SK-N-SH (cell line): ENCODE measurements around the gene HYAL3. TPM values are rescaled to one million over a fixed set of nuclear protein-coding genes. Genes with fewer than 3 reads are reported as not detected.

Source experiments
- CTCF ChIA-PET: fragments of 300-600, 350-600 bp; formaldehyde crosslinking; extraction: SDS; loops from one replicate; lab custom pipeline; 2021; lab: Yijun Ruan, JAX
- POLR2A ChIA-PET: fragments of 350-600 bp; sonication (Branson Sonifier 250); formaldehyde crosslinking; extraction: SDS; loops from one replicate; lab custom pipeline; 2020; ENCODE audit warnings: antibody characterized with exemption, inconsistent platforms; lab: Yijun Ruan, JAX
- DNase-seq: peaks from one replicate; pipeline ENCODE4 v3.0.0; 2012
- H2AFZ ChIP-seq: fragments of 200-600 bp; sonication (generic); 2 replicates; pipeline ENCODE4 v1.8.1; 2016; ENCODE audit warnings: antibody characterized with exemption, mild to moderate bottlenecking, low read depth
- H3F3A ChIP-seq: fragments of 200-600 bp; sonication (generic); replicated peaks from 2 replicates; pipeline ENCODE3; 2016; ENCODE audit warnings: antibody characterized with exemption, mild to moderate bottlenecking; ENCODE audit not compliant: insufficient read depth
- H3K27ac ChIP-seq, 2 experiments: fragments of 200-500 bp in 1 of 2; fragments of 200-600 bp in 1 of 2; sonication (Bioruptor generic) in 1 of 2; sonication (generic), shearing (Covaris generic) in 1 of 2; 2 replicates each; pipeline versions ENCODE4 v1.5.1 to v1.6.1; 2014 to 2016; ENCODE audit warnings: low read depth in 2 of 2, inconsistent platforms in 1 of 2, low read length in 1 of 2, mild to moderate bottlenecking in 1 of 2, mixed read lengths in 1 of 2
- H3K27me3 ChIP-seq: fragments of 200-600 bp; sonication (generic), shearing (Covaris generic); 2 replicates; pipeline ENCODE4 v1.6.1; 2016; ENCODE audit warnings: mixed run types; ENCODE audit not compliant: insufficient read depth
- H3K36me3 ChIP-seq, 2 experiments: fragments of 200-500 bp in 1 of 2; fragments of 200-600 bp in 1 of 2; sonication (Bioruptor generic) in 1 of 2; sonication (generic) in 1 of 2; replicated peaks in 1 of 2; 2 replicates each; pipeline versions ENCODE3 to v1.5.1; 2014 to 2016; ENCODE audit warnings: low read length in 1 of 2, mild to moderate bottlenecking in 1 of 2; ENCODE audit not compliant: insufficient read depth in 2 of 2, control insufficient read depth in 1 of 2
- H3K4me1 ChIP-seq, 2 experiments: fragments of 200-500 bp in 1 of 2; fragments of 200-600 bp in 1 of 2; sonication (Bioruptor generic) in 1 of 2; sonication (generic), shearing (Covaris generic) in 1 of 2; 2 replicates each; pipeline versions ENCODE4 v1.5.1 to v1.6.1; 2014 to 2016; ENCODE audit warnings: low read depth in 1 of 2, low read length in 1 of 2, mixed run types in 1 of 2; ENCODE audit not compliant: insufficient read depth in 2 of 2, control insufficient read depth in 1 of 2
- H3K4me2 ChIP-seq: fragments of 200-600 bp; sonication (generic), shearing (Covaris generic); 2 replicates; pipeline ENCODE4 v1.6.1; 2017; ENCODE audit warnings: mixed run types
- H3K4me3 ChIP-seq, 2 experiments: fragments of 200-500 bp in 1 of 2; fragments of 200-600 bp in 1 of 2; sonication (Bioruptor generic) in 1 of 2; sonication (generic), shearing (Covaris generic) in 1 of 2; 2 replicates each; pipeline versions ENCODE4 v1.5.1 to v1.8.1; 2014 to 2016; ENCODE audit warnings: low read depth in 2 of 2, inconsistent platforms in 1 of 2, low read length in 1 of 2, mild to moderate bottlenecking in 1 of 2, mixed read lengths in 1 of 2, moderate library complexity in 1 of 2
- H3K79me2 ChIP-seq: fragments of 200-600 bp; sonication (generic); 2 replicates; pipeline ENCODE4 v1.8.1; 2017; ENCODE audit warnings: mild to moderate bottlenecking; ENCODE audit not compliant: insufficient read depth
- H3K9ac ChIP-seq: fragments of 200-600 bp; sonication (generic); 2 replicates; pipeline ENCODE4 v1.6.1; 2017; ENCODE audit warnings: mixed run types
- H3K9me2 ChIP-seq: fragments of 200-600 bp; sonication (generic); 2 replicates; pipeline ENCODE4 v1.6.1; 2017; ENCODE audit warnings: mixed run types
- H3K9me3 ChIP-seq: fragments of 200-600 bp; sonication (generic); 2 replicates; pipeline ENCODE4 v1.6.1; 2017; ENCODE audit warnings: mixed run types, mild to moderate bottlenecking, moderate library complexity
- H4K20me1 ChIP-seq: fragments of 200-600 bp; sonication (generic); 2 replicates; pipeline ENCODE4 v1.6.1; 2017; ENCODE audit warnings: mild to moderate bottlenecking, mixed run types; ENCODE audit not compliant: insufficient read depth
- CHD2 ChIP-seq: fragments of 150-350 bp; IDR thresholded peaks from 2 replicates; pipeline ENCODE4 v1.6.1; 2018; ENCODE audit warnings: low read length; ENCODE audit not compliant: partially characterized antibody
- ELF1 ChIP-seq: IDR thresholded peaks from 2 replicates; pipeline ENCODE4 v1.4.0; 2012
- EP300 ChIP-seq, 2 experiments: IDR thresholded peaks; 2 replicates each; pipeline versions ENCODE4 v1.4.0 to v1.6.1; 2012; ENCODE audit warnings: borderline replicate concordance in 1 of 2, low read depth in 1 of 2, low read length in 1 of 2
- EZH2phosphoT487 ChIP-seq: fragments of 200-600 bp; sonication (generic); IDR thresholded peaks from 2 replicates; pipeline ENCODE4 v1.6.1; 2017; ENCODE audit warnings: low read depth, mixed run types, mild to moderate bottlenecking, antibody characterized with exemption, moderate library complexity, borderline replicate concordance
- FOSL2 ChIP-seq: IDR thresholded peaks from 2 replicates; pipeline ENCODE4 v1.4.0; 2012; ENCODE audit warnings: low read depth, mild to moderate bottlenecking, moderate library complexity, borderline replicate concordance
- FOXJ3 ChIP-seq: sonication (generic); formaldehyde crosslinking; IDR thresholded peaks from 2 replicates; pipeline ENCODE4 v1.5.1; 2020; ENCODE audit warnings: mild to moderate bottlenecking, missing genetic modification reagents
- FOXM1 ChIP-seq: IDR thresholded peaks from 2 replicates; pipeline ENCODE4 v1.4.0; 2012; ENCODE audit warnings: low read depth, mild to moderate bottlenecking
- GABPA ChIP-seq: IDR thresholded peaks from 2 replicates; pipeline ENCODE4 v1.4.0; 2012; ENCODE audit warnings: low read depth, mild to moderate bottlenecking
- JUND ChIP-seq: IDR thresholded peaks from 2 replicates; pipeline ENCODE4 v1.4.0; 2012
- RXRA ChIP-seq: IDR thresholded peaks from 2 replicates; pipeline ENCODE4 v1.4.0; 2012; ENCODE audit warnings: low read depth, mild to moderate bottlenecking, borderline replicate concordance
- TAF1 ChIP-seq: IDR thresholded peaks from 2 replicates; pipeline ENCODE4 v1.6.1; 2012; ENCODE audit warnings: low read depth, mild to moderate bottlenecking, low read length, moderate library complexity, borderline replicate concordance
- TCF12 ChIP-seq: IDR thresholded peaks from 2 replicates; pipeline ENCODE4 v1.4.0; 2012
- whole genome bisulfite sequencing: methylation state at CpG from one replicate; pipeline ENCODE4 v1.1.6; 2017; ENCODE audit warnings: low lambda C conversion rate; 5-methylcytosine and 5-hydroxymethylcytosine counted together
- polyA plus RNA-seq, 3 experiments: library from polyadenylated mRNA; depleted of rRNA; stranded (reverse); fragments of >200 nt; gene quantifications; 2 replicates each; pipeline ENCODE4 v1.2.3, GENCODE V29; 2012
- TF ChIP-seq, protein P1 (sequence below): fragments of 200-600 bp; sonication (generic); IDR thresholded peaks from 2 replicates; pipeline ENCODE4 v1.6.1; 2017; ENCODE audit warnings: antibody characterized with exemption, mild to moderate bottlenecking, moderate library complexity
- TF ChIP-seq, protein P2 (sequence below): IDR thresholded peaks from 2 replicates; pipeline ENCODE4 v1.4.0; 2012; ENCODE audit warnings: low read depth, borderline replicate concordance
- TF ChIP-seq, protein P3 (sequence below): fragments of 150-350 bp; IDR thresholded peaks from 2 replicates; pipeline ENCODE4 v1.6.1; 2016; ENCODE audit warnings: mild to moderate bottlenecking, low read depth, low read length
- TF ChIP-seq, protein P4 (sequence below): IDR thresholded peaks from 2 replicates; pipeline ENCODE4 v1.4.0; 2012; ENCODE audit warnings: low read depth

The HYAL3 gene
- polyA plus RNA-seq, 1 of the 3 experiments (the other 2 are of a cell fraction): 7.8 TPM

DNA sequence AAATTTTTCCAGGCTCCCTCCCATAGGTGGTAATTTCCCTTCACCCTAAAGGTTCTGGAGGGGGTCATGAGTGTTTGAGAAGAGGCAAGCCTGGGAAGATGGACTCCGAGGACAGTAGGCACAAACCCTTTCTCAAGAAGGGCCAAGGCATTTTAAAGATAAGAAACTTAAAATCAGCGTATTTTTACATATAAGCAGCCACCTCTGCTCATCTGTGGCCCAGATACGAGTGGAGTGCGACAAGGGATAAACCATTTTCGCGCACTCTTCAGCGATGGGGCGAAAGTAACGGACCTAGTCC, 40.9 kb upstream of the HYAL3 start:
- ChIA-PET POLR2A (no interaction called here), CTCF (interaction anchor here (0.9 to 6.8 kb wide), 3 partner anchors 9 to 89 kb away, joined by 3 to 40 read pairs (median 3); partner anchors contain the start of genes CYB561D2 and NPRL2)

DNA sequence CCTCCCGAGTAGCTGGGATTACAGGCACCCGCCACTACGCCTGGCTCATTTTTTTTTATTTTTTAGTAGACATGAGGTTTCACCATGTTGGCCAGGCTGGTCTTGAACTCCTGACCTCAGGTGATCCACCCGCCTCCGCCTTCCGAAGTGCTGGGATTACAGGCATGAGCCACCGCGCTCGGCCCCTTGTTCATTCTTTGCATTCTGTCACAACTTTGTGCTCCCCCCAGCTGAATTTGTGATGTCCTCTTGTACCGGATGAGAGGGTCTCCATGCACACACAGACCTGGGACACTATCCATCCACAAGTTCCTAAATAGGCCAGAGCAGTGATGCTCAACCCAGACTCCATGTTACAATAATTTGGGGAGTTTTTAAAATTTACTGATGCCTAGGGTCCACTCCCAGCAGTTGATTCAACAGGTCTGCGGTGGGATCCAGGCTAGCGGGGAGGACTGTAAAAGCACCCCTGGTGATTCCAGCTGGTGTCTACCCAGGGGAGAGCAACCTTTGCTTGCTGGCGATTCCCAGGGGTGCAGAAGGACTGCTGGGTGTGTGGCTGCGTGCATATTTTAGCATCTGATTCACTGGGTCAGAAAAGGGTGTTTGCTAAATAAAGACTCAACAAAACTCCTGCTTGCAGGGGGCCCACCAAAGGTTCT, 40.4 kb upstream of the HYAL3 start:
- 95% methylated on average over 11 of the region's 14 CpGs for WGBS
- peaks cover 10 to 24% of the 10 kb centered on the region in 2 experiments for H3K4me1 ChIP-seq
- peaks cover 3% of the 10 kb centered on the region; the same call in 1 of the 2 replicates for H4K20me1 ChIP-seq
- CTCF ChIA-PET: interaction anchor here (0.9 to 6.8 kb wide), 3 partner anchors 9 to 212 kb away, joined by 3 to 40 read pairs (median 3); partner anchors contain the start of genes CYB561D2 and NPRL2
- H2AFZ ChIP-seq: no peak overlapping the region
- no peaks in the 10 kb centered on the region for H3F3A ChIP-seq
- H3K36me3 ChIP-seq: no peaks in the 10 kb centered on the region
- H3K9me3 ChIP-seq: no peaks in the 10 kb centered on the region
- H3K9ac ChIP-seq: no peak overlapping the region
- H3K27me3 ChIP-seq: no peaks in the 10 kb centered on the region
- POLR2A ChIA-PET: interaction anchor here (3.6 kb wide), 1 partner anchor 12 kb away, joined by 38 read pairs; the partner anchor contains the start of gene TUSC2
- H3K27ac ChIP-seq: no peak overlapping the region
- H3K4me2 ChIP-seq: no peak overlapping the region
- H3K4me3 ChIP-seq: no peak overlapping the region
- peaks cover 34% of the 10 kb centered on the region for H3K79me2 ChIP-seq
- no peaks in the 10 kb centered on the region for H3K9me2 ChIP-seq
- no peak for DNase-seq
- TF ChIP-seq, protein P1, sequence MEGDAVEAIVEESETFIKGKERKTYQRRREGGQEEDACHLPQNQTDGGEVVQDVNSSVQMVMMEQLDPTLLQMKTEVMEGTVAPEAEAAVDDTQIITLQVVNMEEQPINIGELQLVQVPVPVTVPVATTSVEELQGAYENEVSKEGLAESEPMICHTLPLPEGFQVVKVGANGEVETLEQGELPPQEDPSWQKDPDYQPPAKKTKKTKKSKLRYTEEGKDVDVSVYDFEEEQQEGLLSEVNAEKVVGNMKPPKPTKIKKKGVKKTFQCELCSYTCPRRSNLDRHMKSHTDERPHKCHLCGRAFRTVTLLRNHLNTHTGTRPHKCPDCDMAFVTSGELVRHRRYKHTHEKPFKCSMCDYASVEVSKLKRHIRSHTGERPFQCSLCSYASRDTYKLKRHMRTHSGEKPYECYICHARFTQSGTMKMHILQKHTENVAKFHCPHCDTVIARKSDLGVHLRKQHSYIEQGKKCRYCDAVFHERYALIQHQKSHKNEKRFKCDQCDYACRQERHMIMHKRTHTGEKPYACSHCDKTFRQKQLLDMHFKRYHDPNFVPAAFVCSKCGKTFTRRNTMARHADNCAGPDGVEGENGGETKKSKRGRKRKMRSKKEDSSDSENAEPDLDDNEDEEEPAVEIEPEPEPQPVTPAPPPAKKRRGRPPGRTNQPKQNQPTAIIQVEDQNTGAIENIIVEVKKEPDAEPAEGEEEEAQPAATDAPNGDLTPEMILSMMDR: no peak
- no peak for TF ChIP-seq RXRA
- no peak for TF ChIP-seq FOXM1
- TF ChIP-seq JUND: no peak
- TF ChIP-seq, protein P2, sequence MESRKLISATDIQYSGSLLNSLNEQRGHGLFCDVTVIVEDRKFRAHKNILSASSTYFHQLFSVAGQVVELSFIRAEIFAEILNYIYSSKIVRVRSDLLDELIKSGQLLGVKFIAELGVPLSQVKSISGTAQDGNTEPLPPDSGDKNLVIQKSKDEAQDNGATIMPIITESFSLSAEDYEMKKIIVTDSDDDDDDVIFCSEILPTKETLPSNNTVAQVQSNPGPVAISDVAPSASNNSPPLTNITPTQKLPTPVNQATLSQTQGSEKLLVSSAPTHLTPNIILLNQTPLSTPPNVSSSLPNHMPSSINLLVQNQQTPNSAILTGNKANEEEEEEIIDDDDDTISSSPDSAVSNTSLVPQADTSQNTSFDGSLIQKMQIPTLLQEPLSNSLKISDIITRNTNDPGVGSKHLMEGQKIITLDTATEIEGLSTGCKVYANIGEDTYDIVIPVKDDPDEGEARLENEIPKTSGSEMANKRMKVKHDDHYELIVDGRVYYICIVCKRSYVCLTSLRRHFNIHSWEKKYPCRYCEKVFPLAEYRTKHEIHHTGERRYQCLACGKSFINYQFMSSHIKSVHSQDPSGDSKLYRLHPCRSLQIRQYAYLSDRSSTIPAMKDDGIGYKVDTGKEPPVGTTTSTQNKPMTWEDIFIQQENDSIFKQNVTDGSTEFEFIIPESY: no peak
- TF ChIP-seq, protein P3, sequence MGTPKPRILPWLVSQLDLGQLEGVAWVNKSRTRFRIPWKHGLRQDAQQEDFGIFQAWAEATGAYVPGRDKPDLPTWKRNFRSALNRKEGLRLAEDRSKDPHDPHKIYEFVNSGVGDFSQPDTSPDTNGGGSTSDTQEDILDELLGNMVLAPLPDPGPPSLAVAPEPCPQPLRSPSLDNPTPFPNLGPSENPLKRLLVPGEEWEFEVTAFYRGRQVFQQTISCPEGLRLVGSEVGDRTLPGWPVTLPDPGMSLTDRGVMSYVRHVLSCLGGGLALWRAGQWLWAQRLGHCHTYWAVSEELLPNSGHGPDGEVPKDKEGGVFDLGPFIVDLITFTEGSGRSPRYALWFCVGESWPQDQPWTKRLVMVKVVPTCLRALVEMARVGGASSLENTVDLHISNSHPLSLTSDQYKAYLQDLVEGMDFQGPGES: no peak
- TF ChIP-seq FOXJ3 (CRISPR knock-in tag): no peak

More for the DNA sequence above, 40.9 kb upstream of the HYAL3 start:
- H3F3A ChIP-seq: no peaks in the 10 kb centered on the region
- no peak for TF ChIP-seq ELF1
- no peak for TF ChIP-seq EZH2phosphoT487
- TF ChIP-seq, protein P1: no peak
- no peak for TF ChIP-seq RXRA
- no peak for TF ChIP-seq FOSL2
- no peak for TF ChIP-seq CHD2
- no peak for TF ChIP-seq TCF12
- TF ChIP-seq GABPA: no peak
- TF ChIP-seq, protein P2: no peak
- TF ChIP-seq FOXM1: no peak
- TF ChIP-seq EP300 (IDR thresholded peaks at IDR 0.05; ENCODE audit: borderline replicate concordance in 1 of 2, low read depth in 1 of 2, low read length in 1 of 2): no peak
- TF ChIP-seq, protein P4, sequence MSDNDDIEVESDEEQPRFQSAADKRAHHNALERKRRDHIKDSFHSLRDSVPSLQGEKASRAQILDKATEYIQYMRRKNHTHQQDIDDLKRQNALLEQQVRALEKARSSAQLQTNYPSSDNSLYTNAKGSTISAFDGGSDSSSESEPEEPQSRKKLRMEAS: no peak
- no peak for TF ChIP-seq TAF1
- TF ChIP-seq, all 33 proteins: peak for 0
- Histone ChIP-seq H2AFZ (no peak overlapping the region), H3K9me2 (no peaks in the 10 kb centered on the region), H4K20me1 (no peaks in the 10 kb centered on the region), H3K4me2 (no peak overlapping the region), H3K9me3 (no peaks in the 10 kb centered on the region), H3K9ac (no peak overlapping the region), H3K4me1 (peaks cover 5 to 22% of the 10 kb centered on the region in 2 experiments), H3K27me3 (no peaks in the 10 kb centered on the region), H3K4me3 (no peak overlapping the region), H3K36me3 (no peaks in the 10 kb centered on the region), H3K79me2 (peaks cover 29% of the 10 kb centered on the region), H3K27ac (no peak overlapping the region)
- 94% methylated on average over 9 of the region's 9 CpGs for WGBS
- DNase-seq: no peak
